K562 (cell line): ENCODE data around the gene RNF168. TPM values are rescaled to one million over a fixed set of nuclear protein-coding genes. Genes with fewer than 3 reads are reported as not detected.

ENCODE experiments used
- ATF3 ChIP-seq, 2 experiments: fragments of 450-650 bp in 1 of 2; sonication (generic) in 1 of 2; formaldehyde crosslinking in 1 of 2; IDR thresholded peaks in 1 of 2; conservative IDR thresholded peaks in 1 of 2; 2 replicates each; pipeline versions ENCODE4 v1.6.1 to v1.8.1; 2016 to 2023; ENCODE audit warnings: mild to moderate bottlenecking in 2 of 2, moderate library complexity in 2 of 2, inconsistent platforms in 1 of 2, missing genetic modification reagents in 1 of 2
- ATF7 ChIP-seq: fragments of 450-650 bp; IDR thresholded peaks from 2 replicates; pipeline ENCODE4 v1.7.1; 2014; ENCODE audit warnings: mild to moderate bottlenecking, moderate library complexity
- BHLHE40 ChIP-seq: IDR thresholded peaks from 2 replicates; pipeline ENCODE4 v1.6.1; 2011; ENCODE audit warnings: low read length, improper control_type of control experiment
- CXXC5 ChIP-seq: fragments of 250-450 bp; sonication (Bioruptor Pico); IDR thresholded peaks from 2 replicates; pipeline ENCODE4 v1.8.0; 2022; ENCODE audit warnings: inconsistent platforms, mild to moderate bottlenecking, moderate library complexity
- E2F6 ChIP-seq, 2 experiments: IDR thresholded peaks; 2 replicates each; pipeline ENCODE4 v1.6.1; 2011; ENCODE audit warnings: borderline replicate concordance in 1 of 2, control low read depth in 1 of 2, low read depth in 1 of 2, low read length in 1 of 2, mild to moderate bottlenecking in 1 of 2, mixed read lengths in 1 of 2, moderate library complexity in 1 of 2; ENCODE audit not compliant: insufficient read depth in 1 of 2, insufficient read length in 1 of 2, poor library complexity in 1 of 2, severe bottlenecking in 1 of 2; ENCODE audit errors: extremely low read depth in 1 of 2
- FOSL1 ChIP-seq: fragments of 200-800 bp; sonication (Bioruptor generic); conservative IDR thresholded peaks from 2 replicates; pipeline ENCODE4 v1.6.1; 2016; ENCODE audit warnings: missing genetic modification characterization, missing compliant biosample characterization
- KLF1 ChIP-seq: fragments of 450-650 bp; IDR thresholded peaks from 2 replicates; pipeline ENCODE4 v1.6.1; 2016; ENCODE audit warnings: missing genetic modification characterization, missing compliant biosample characterization
- KLF6 ChIP-seq: fragments of 250-450 bp; sonication (Bioruptor Pico); IDR thresholded peaks from 2 replicates; pipeline ENCODE4 v1.4.0; 2020; ENCODE audit warnings: mild to moderate bottlenecking, moderate library complexity, borderline replicate concordance
- MTA3 ChIP-seq: fragments of 450-650 bp; formaldehyde crosslinking; IDR thresholded peaks from 2 replicates; pipeline ENCODE4 v1.6.1; 2017; ENCODE audit warnings: mild to moderate bottlenecking, borderline replicate concordance
- NKRF ChIP-seq: fragments of 450-650 bp; IDR thresholded peaks from 2 replicates; pipeline ENCODE4 v1.6.1; 2016; ENCODE audit warnings: borderline replicate concordance
- NR1H2 ChIP-seq: sonication (generic); formaldehyde crosslinking; IDR thresholded peaks from 2 replicates; pipeline ENCODE4 v1.4.0; 2020; ENCODE audit warnings: mild to moderate bottlenecking, missing genetic modification reagents
- POLR2AphosphoS2 ChIP-seq: IDR thresholded peaks from 2 replicates; pipeline ENCODE4 v1.6.1; 2012; ENCODE audit warnings: low read length, improper control_type of control experiment
- RNF2 ChIP-seq: sonication (generic); IDR thresholded peaks from 2 replicates; pipeline ENCODE4 v1.6.1; 2016
- TBL1XR1 ChIP-seq, 2 experiments: IDR thresholded peaks; 2 replicates each; pipeline ENCODE4 v1.6.1; 2012; ENCODE audit warnings: improper control_type of control experiment in 2 of 2, low read length in 2 of 2, mild to moderate bottlenecking in 1 of 2
- VEZF1 ChIP-seq: fragments of 200-800 bp; sonication (Bioruptor generic); IDR thresholded peaks from 2 replicates; pipeline ENCODE4 v1.6.1; 2017; ENCODE audit warnings: missing genetic modification characterization, missing compliant biosample characterization
- ZNF24 ChIP-seq: fragments of 450-650 bp; IDR thresholded peaks from 2 replicates; pipeline ENCODE4 v1.6.1; 2016
- polyA plus RNA-seq, 8 experiments: library from polyadenylated mRNA; depleted of rRNA in 4 of 8; stranded (reverse) in 5 of 8; unstranded in 3 of 8; fragments of >200 nt; fragmentation: Nextera tagmentation in 2 of 8; fragmentation: Illumina TruSeq in 1 of 8; extraction: Ambion mirVana in 2 of 8; extraction: Trizol in 1 of 8; gene quantifications; 2 replicates each; pipeline versions ENCODE4 v1.2.1 to v1.2.3, GENCODE V29; 2011 to 2014; ENCODE audit warnings: inconsistent platforms in 1 of 8, missing spikeins in 1 of 8
- total RNA-seq, 7 experiments: library from RNA; depleted of rRNA in 6 of 7; stranded (reverse); fragments of >200 nt in 6 of 7; fragmentation: Illumina TruSeq in 2 of 7; extraction: Trizol in 2 of 7; gene quantifications; 2 replicates each; pipeline versions ENCODE4 v1.2.1 to v1.2.3, GENCODE V29; 2011 to 2021; ENCODE audit warnings: low replicate concordance in 1 of 7

RNF168 gene
- total and polyA plus RNA-seq, 9 of the 15 experiments (the other 6 are each of a cell fraction or from before 2014, with no cell fraction given): 6.0 to 32.1 (median 16.6) TPM

GRCh38 chr3:196518966-196519717 lies 15.6 kb upstream of the RNF168 start (continued):
- peak; percentile 70 to 75 for TF ChIP-seq E2F6 (IDR thresholded peaks at IDR 0.05; ENCODE audit: borderline replicate concordance in 1 of 2, extremely low read depth in 1 of 2, insufficient read depth in 1 of 2, insufficient read length in 1 of 2, low read depth in 1 of 2, low read length in 1 of 2, poor library complexity in 1 of 2, severe bottlenecking in 1 of 2)
- peak; percentile 24; the same call in 1 of the 2 replicates for TF ChIP-seq VEZF1
- TF ChIP-seq RNF2: no peak; the same call in 1 of the 2 replicates
- no peak for TF ChIP-seq NR1H2 (CRISPR knock-in tag)
- peak; percentile 34; the same call in 1 of the 2 replicates for TF ChIP-seq CXXC5 (CRISPR knock-in tag)
- TF ChIP-seq KLF1 (tag): no peak
- TF ChIP-seq ATF7: peak; percentile 96
- TF ChIP-seq ZNF24: peak; percentile 23; the same call in 1 of the 2 replicates
- TF ChIP-seq MTA3: 0 out of 2 replicates have a peak, but pooled peaks have one; percentile 32
- TF ChIP-seq POLR2AphosphoS2: no peak
- peak in 1 of 2 experiments; percentile 28; a peak in 1 of 4 replicates for TF ChIP-seq TBL1XR1 (IDR thresholded peaks at IDR 0.05; ENCODE audit: low read length in 2 of 2)
- peak; percentile 11; the same call in 1 of the 2 replicates for TF ChIP-seq KLF6 (CRISPR knock-in tag)
- peak; percentile 80 for TF ChIP-seq BHLHE40
- peak; percentile 42; the same call in 1 of the 2 replicates for TF ChIP-seq FOSL1 (tag)
- TF ChIP-seq NKRF: peak; percentile 28; the same call in 1 of the 2 replicates
- TF ChIP-seq ATF3 (IDR thresholded peaks at IDR 0.05): peak; percentile 75
- TF ChIP-seq ATF3 (CRISPR knock-in tag; conservative IDR thresholded peaks at IDR 0.05): peak; percentile 79
